Subcutaneous abdominal adipose tissue (tissue), 5 donors: ENCODE data around the gene USH1G.

Experiments used
- H3K27ac ChIP-seq: one replicate; pipeline ENCODE4 v1.7.0; 2013; ENCODE audit warnings: low read depth, mild to moderate bottlenecking, inconsistent platforms, low read length, moderate library complexity
- H3K27me3 ChIP-seq, 5 donors: one replicate each; pipeline ENCODE4 v1.7.0; 2013; ENCODE audit warnings: low read length in 5 of 5, inconsistent platforms in 1 of 5; ENCODE audit not compliant: control insufficient read depth in 5 of 5, insufficient read depth in 4 of 5
- H3K36me3 ChIP-seq, 5 donors: one replicate each; pipeline ENCODE4 v1.7.0; 2013; ENCODE audit warnings: low read length in 5 of 5; ENCODE audit not compliant: control insufficient read depth in 5 of 5, insufficient read depth in 5 of 5
- H3K4me1 ChIP-seq, 5 donors: one replicate each; pipeline ENCODE4 v1.7.0; 2013; ENCODE audit warnings: low read length in 5 of 5, mild to moderate bottlenecking in 3 of 5, moderate library complexity in 1 of 5; ENCODE audit not compliant: control insufficient read depth in 5 of 5, insufficient read depth in 5 of 5
- H3K4me3 ChIP-seq, 5 donors: one replicate each; pipeline ENCODE4 v1.7.0; 2013; ENCODE audit warnings: low read length in 5 of 5, low read depth in 1 of 5
- H3K9ac ChIP-seq, 5 donors: one replicate each; pipeline ENCODE4 v1.7.0; 2013; ENCODE audit warnings: low read length in 5 of 5, mild to moderate bottlenecking in 4 of 5, moderate library complexity in 3 of 5
- H3K9me3 ChIP-seq, 5 donors: one replicate each; pipeline ENCODE4 v1.7.0; 2013; ENCODE audit warnings: low read length in 5 of 5; ENCODE audit not compliant: control insufficient read depth in 5 of 5
- donor health status: healthy.
- donor health status: healthy.
- donor health status: healthy.
- donor health status: healthy.
- donor health status: healthy.

The USH1G gene

GRCh38 chr17:74963656-74964055, 40.6 kb upstream of the USH1G start:
- Histone ChIP-seq H3K4me3 (no peak overlapping the region), H3K9me3 (no peaks in the 10 kb centered on the region), H3K4me1 (peaks cover 0 to 8% (median 3%) of the 10 kb centered on the region in 5 donors), H3K27ac (no peak overlapping the region), H3K36me3 (peaks cover 0 to 21% (median 4%) of the 10 kb centered on the region in 5 donors), H3K9ac (no peak overlapping the region), H3K27me3 (peaks cover 0 to 11% (median 7%) of the 10 kb centered on the region in 5 donors)

DNA sequence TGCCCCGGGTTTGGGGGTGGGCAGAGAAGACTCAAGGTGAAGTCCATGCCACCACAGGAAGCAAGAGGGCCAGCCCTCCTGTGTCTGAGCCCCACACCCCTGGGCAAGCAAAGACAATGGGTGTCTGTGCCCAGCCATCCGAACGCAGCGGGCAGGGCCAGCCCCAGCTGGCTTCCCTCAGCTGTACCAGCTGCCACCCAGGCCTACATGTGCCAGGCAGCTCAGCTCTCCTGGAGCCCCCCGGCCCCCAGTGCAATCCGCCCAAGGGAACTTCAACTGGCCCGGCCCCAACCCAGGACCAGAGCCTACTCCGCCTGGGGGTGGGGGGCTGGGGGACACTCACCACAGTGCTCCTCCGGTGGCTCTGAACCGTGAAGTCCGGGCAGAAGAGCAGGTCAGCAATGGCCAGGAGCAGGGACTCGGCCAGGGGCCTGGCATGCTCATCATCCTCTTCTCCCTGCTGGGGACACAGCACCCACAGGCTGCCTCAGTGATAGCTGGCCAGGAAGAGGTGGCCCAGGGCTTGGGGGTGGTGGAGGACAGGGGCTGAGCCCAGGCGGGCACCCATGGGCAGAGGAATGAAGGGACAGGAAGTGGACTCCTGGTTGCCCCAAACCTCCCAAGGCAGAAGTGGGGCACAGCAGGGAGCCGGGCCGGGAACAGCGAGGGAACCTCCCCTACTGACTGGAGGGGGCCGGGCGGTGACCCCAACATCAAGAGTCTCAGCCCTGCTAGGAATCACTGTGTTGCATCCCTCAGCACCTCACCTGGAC, 39.8 kb upstream of the USH1G start:
- Histone ChIP-seq H3K4me1 (peaks cover 0 to 3% (median 3%) of the 10 kb centered on the region in 5 donors), H3K4me3 (no peak overlapping the region), H3K27me3 (peaks cover 0 to 12% (median 7%) of the 10 kb centered on the region in 5 donors), H3K36me3 (peaks cover 0 to 21% (median 4%) of the 10 kb centered on the region in 5 donors), H3K27ac (no peak overlapping the region), H3K9ac (no peak overlapping the region), H3K9me3 (no peaks in the 10 kb centered on the region)

DNA sequence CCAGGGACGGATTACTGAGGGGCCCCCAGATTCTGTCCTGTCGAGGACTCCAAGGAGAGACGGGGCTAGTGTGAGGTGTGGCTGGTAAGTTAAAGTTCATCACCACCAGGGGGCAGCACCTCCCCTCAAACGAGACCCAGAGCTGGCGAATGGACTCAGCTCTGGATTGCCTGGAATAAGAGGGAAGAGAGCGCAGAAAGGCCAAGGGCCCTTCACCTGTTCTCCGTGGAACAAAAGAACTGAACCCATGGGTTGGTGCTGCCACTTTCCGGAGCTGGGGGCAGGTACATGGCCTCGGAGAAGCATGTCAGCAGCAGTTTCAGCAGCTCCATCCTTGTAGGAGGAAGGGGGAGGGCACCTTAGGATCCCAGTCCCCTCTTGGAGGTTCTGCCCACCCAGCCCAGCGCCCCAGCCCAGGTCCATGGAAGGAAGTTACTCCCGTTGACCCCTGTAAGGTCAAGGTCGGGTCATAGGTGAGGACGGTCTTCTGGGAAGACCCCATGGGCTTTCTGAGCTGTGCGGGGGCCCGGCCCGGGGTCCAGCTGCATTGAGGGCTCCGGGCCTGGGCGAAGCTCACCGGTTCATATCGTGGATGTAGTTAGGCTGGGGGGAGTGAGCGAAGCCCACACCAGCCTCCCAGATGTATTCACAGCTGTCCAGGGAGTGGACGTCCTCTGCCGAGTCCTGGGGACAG, 38.7 kb upstream of the USH1G start:
- peaks cover 0 to 22% (median 4%) of the 10 kb centered on the region in 5 donors for H3K36me3 ChIP-seq
- H3K9me3 ChIP-seq, result peaks cover 0 to under 1% (median 0%) of the 10 kb centered on the region in 5 donors
- H3K4me3 ChIP-seq, result no peak overlapping the region
- no peak overlapping the region for H3K27ac ChIP-seq
- no peak overlapping the region for H3K9ac ChIP-seq
- H3K4me1 ChIP-seq, result peaks cover 0 to 3% (median 3%) of the 10 kb centered on the region in 5 donors
- H3K27me3 ChIP-seq, result peaks cover 0 to 12% (median 7%) of the 10 kb centered on the region in 5 donors

DNA sequence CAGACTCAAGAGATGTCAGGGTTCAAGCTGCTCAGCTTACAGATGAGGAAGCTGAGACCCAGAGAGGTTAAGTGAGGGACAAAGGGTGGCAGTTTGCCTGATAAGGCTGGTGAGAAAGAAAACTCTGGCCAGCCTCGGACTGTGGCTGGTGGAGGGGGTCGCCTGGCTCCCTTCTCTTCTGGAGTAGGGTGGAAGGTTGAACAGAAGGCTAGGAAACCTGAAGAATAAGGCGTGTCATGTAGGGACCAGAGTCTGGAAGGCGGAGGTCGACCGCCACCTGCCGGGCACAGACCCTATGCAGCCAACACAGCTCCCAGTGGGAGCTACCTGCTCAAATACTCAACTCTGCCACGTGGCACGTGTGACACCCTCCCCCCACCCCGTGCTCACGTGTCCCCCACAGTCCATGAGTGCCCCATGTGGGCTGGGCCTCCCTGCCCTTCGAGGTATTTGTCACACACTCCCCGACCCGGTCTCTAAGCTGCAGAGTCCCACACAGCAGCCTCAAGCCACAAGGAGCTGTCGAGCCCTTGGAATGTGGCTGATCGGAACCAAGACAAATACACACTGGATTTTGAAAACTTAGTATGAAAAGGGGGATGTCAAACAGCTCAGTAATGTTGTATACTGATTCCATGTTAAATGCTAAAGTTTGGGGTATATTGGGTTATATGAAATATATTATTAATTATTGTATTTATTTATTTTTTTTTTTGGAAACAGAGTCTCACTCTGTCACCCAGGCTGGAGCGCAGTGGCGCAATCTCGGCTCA, 37.7 kb upstream of the USH1G start:
- Histone ChIP-seq H3K4me3 (no peak overlapping the region), H3K27me3 (peaks cover 0 to 12% (median 7%) of the 10 kb centered on the region in 5 donors), H3K9me3 (peaks cover 0 to 7% (median 0%) of the 10 kb centered on the region in 5 donors), H3K4me1 (peaks cover 0 to 3% (median 3%) of the 10 kb centered on the region in 5 donors), H3K27ac (no peak overlapping the region), H3K36me3 (peaks cover 0 to 31% (median 9%) of the 10 kb centered on the region in 5 donors), H3K9ac (no peak overlapping the region)

DNA sequence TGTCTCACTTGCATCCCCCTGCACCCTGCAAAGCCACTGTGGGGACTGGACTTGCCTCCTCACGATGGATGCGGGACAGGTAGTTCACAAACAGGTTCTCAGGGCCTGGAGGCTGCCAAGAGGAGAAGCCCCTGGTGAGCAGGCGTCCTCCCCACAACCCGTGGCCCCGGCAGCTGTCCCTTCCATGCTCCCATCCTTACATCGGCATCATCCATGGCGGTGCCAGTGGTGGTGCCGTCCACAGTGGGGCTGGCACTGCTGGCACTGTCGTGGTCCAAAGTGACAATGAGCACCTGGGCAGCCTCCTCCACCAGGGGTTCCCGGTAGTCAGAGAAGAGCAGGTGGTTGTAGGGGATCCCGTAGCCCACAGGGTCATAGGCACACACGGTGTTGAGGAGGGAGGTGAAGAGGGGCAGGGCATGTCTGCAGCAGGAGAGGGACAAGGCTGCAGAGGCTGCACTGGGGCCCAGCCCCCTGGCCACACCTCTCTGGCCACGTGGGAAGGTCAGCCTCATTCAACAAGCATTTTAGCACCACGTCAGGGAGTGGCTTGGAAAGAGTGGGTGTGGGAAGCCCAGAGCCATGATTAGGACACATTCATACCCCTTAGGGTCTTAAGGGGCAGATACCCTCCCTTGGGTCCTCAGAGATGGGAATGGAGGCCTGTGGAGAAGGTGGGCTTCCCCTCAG, 36.9 kb upstream of the USH1G start:
- Histone ChIP-seq H3K9ac (no peak overlapping the region), H3K4me1 (peaks cover 0 to 3% (median 3%) of the 10 kb centered on the region in 5 donors), H3K27me3 (peaks cover 0 to 12% (median 7%) of the 10 kb centered on the region in 5 donors), H3K36me3 (peaks cover 0 to 36% (median 15%) of the 10 kb centered on the region in 5 donors), H3K4me3 (no peak overlapping the region), H3K27ac (no peak overlapping the region), H3K9me3 (peaks cover 0 to 7% (median 0%) of the 10 kb centered on the region in 5 donors)

GRCh38 chr17:74957935-74958740, 35.1 kb upstream of the USH1G start:
- H3K36me3 ChIP-seq, result peaks cover 0 to 43% (median 24%) of the 10 kb centered on the region in 5 donors
- H3K27ac ChIP-seq, result no peak overlapping the region
- H3K4me1 ChIP-seq, result peaks cover 0 to 3% (median 3%) of the 10 kb centered on the region in 5 donors
- peaks cover 0 to 12% (median 7%) of the 10 kb centered on the region in 5 donors for H3K27me3 ChIP-seq
- peaks cover 0 to 7% (median 0%) of the 10 kb centered on the region in 5 donors for H3K9me3 ChIP-seq
- no peak overlapping the region for H3K9ac ChIP-seq
- H3K4me3 ChIP-seq, result no peak overlapping the region

- Histone ChIP-seq H3K9ac (no peak overlapping the region), H3K4me1 (peaks cover 0 to 3% (median 0%) of the 10 kb centered on the region in 5 donors), H3K27me3 (peaks cover 8 to 21% (median 16%) of the 10 kb centered on the region in 5 donors), H3K27ac (no peak overlapping the region), H3K9me3 (peaks cover 0 to 7% (median 0%) of the 10 kb centered on the region in 5 donors), H3K4me3 (no peak overlapping the region), H3K36me3 (peaks cover 0 to 51% (median 26%) of the 10 kb centered on the region in 5 donors)
These were observed 33.0 kb upstream of the USH1G start for GRCh38 chr17:74956093-74956492.

DNA sequence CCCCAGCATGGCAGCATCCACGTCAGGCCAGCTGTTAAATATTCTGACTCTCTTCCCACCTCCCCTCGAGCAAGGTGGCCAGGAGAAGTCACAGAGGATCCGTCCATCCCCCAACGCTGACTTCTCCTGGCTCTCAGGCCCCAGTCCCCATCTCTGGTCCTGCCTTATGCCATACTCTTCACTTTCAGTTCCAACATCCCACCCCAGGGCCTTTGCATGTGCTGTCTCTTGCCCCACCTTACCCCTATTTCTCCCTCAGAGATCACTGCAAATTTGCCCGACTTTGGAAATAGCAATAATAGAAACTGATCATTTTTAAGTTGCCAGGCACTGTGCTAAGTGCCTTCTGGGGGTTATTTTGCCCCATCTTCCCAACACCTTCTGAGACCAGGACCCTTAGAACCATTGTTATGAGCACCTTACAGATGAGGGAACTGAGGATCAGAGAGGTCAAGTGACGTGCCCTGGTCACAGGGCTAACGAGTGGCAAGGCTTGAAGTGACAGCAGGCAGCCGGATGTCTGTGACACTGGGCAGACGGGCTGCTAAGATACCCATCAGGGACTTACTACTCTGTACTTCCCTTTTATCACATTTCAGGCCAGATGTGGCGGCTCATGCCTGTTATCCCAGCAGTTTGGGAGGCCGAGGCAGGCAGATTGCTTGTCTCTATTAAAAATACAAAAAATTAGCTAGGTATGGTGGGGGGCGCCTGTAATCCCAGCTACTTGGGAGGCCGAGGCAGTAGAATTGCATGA, 31.8 kb upstream of the USH1G start:
- Histone ChIP-seq H3K4me1 (peaks cover 0 to 3% (median 0%) of the 10 kb centered on the region in 5 donors), H3K27me3 (peaks cover 13 to 21% (median 15%) of the 10 kb centered on the region in 5 donors)

More for the DNA sequence above, 31.8 kb upstream of the USH1G start:
- Histone ChIP-seq H3K9ac (no peak overlapping the region), H3K36me3 (peaks cover 0 to 48% (median 23%) of the 10 kb centered on the region in 5 donors), H3K27ac (no peak overlapping the region), H3K4me3 (no peak overlapping the region), H3K9me3 (peaks cover 0 to 7% (median 0%) of the 10 kb centered on the region in 5 donors)
